ENCODE results near the gene IPO8. TPM values are rescaled to one million over a fixed set of nuclear protein-coding genes. Genes with fewer than 3 reads are reported as not detected.

The IPO8 gene
- total and polyA plus RNA-seq, 2 of the 8 experiments (the other 6 are each of a cell fraction or from before 2014, with no cell fraction given) = 7.2 to 59.8 TPM

DNA sequence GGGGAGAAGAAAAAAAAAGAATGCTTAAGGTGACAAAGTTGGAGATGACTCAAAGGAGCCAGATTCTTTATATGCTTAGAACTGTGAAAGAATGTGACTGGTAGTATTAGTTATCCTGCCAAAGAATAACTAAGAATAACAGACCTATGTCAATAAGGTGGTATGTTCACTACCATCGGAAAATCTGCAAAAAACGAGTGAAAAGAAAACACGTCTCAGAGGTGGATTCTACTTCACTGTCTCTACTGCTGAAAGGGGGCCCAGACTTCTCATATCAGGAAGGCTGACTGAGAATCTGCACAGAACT is 64.7 kb downstream of the IPO8 start:
- Histone ChIP-seq H3K4me2 (ENCODE audit: insufficient read depth in 1 of 2, low read depth in 2 of 2, low read length in 2 of 2) (no peak overlapping the region), H3K18ac (ENCODE audit: extremely low read depth, low read length) (no peak overlapping the region), H3K56ac (replicated peaks; ENCODE audit: insufficient read length, low read depth, low read length) (no peak overlapping the region), H2BK12ac (ENCODE audit: low read depth, low read length) (no peak overlapping the region), H3K4ac (replicated peaks; ENCODE audit: insufficient read length, low read depth, low read length) (no peak overlapping the region), H4K8ac (ENCODE audit: extremely low read depth, insufficient read depth, low read length) (no peak overlapping the region), H2AFZ (ENCODE audit: low read length) (no peak overlapping the region), H3K36me3 (ENCODE audit: control insufficient read depth in 2 of 4, insufficient read depth in 4 of 4, low read length in 3 of 4) (peaks cover 0 to 8% (median 6%) of the 10 kb centered on the region in 4 experiments; a peak in 4 of 8 replicates), H4K5ac (ENCODE audit: insufficient read length, low read depth, low read length) (no peak overlapping the region), H3K23ac (ENCODE audit: insufficient read length) (no peak overlapping the region), H3K23me2 (ENCODE audit: low read depth, low read length) (no peaks in the 10 kb centered on the region), H3K9ac (replicated peaks in 1 of 4; ENCODE audit: extremely low read depth in 1 of 4, low read depth in 3 of 4, low read length in 3 of 4) (no peak overlapping the region), H3K27ac (ENCODE audit: low read depth, low read length) (no peak overlapping the region), H3K4me1 (replicated peaks in 1 of 4; ENCODE audit: control insufficient read depth in 3 of 4, insufficient read depth in 4 of 4, low read length in 3 of 4) (no peaks in the 10 kb centered on the region), H3K79me2 (ENCODE audit: control insufficient read depth in 1 of 2, insufficient read depth in 2 of 2, low read length in 2 of 2) (no peaks in the 10 kb centered on the region), H2BK5ac (ENCODE audit: low read depth, low read length) (no peak overlapping the region), H2BK20ac (ENCODE audit: low read length) (no peak overlapping the region), H2AK5ac (ENCODE audit: low read depth, low read length) (no peak overlapping the region), H3K27me3 (replicated peaks in 1 of 4; ENCODE audit: control insufficient read depth in 3 of 4, extremely low read depth in 1 of 4, insufficient read depth in 3 of 4, low read length in 3 of 4) (no peaks in the 10 kb centered on the region), H3K79me1 (ENCODE audit: low read depth, low read length) (no peaks in the 10 kb centered on the region), H2BK15ac (ENCODE audit: low read length) (no peak overlapping the region), H3K9me3 (ENCODE audit: insufficient read depth in 2 of 2, low read depth in 1 of 2, low read length in 1 of 2) (no peaks in the 10 kb centered on the region), H4K91ac (replicated peaks; ENCODE audit: insufficient read length, low read length) (no peak overlapping the region), H3K14ac (ENCODE audit: insufficient read length) (no peak overlapping the region), H4K20me1 (replicated peaks in 1 of 2; ENCODE audit: control insufficient read depth in 1 of 2, insufficient read depth in 2 of 2, low read length in 2 of 2) (peaks cover 0 to 3% of the 10 kb centered on the region in 2 experiments), H3K4me3 (ENCODE audit: extremely low read depth in 1 of 4, insufficient read depth in 2 of 4, low read depth in 3 of 4, low read length in 4 of 4) (no peak overlapping the region), H2BK120ac (replicated peaks; ENCODE audit: low read depth, low read length) (no peak overlapping the region)
- ChIA-PET CTCF (ENCODE audit: partially characterized antibody) (interaction anchor here (1.4 kb wide), 1 partner anchor 9 kb away, joined by 4 read pairs; no protein-coding TSS in a partner anchor), POLR2A (ENCODE audit: partially characterized antibody) (no interaction called here)
- DNase-seq (ENCODE audit: low read depth in 1 of 2, low spot score in 2 of 2) = no peak
- TF ChIP-seq CTBP2 (IDR thresholded peaks at IDR 0.05; ENCODE audit: borderline replicate concordance, insufficient read depth, insufficient read length, low read length) (no peak), TCF12 (IDR thresholded peaks at IDR 0.05; ENCODE audit: low read depth, low read length) (no peak), SAP30 (IDR thresholded peaks at IDR 0.05; ENCODE audit: insufficient read depth, insufficient replicate concordance, low read length) (no peak), KDM5A (IDR thresholded peaks at IDR 0.05; ENCODE audit: low read length) (no peak), BACH1 (IDR thresholded peaks at IDR 0.05; ENCODE audit: low read length) (no peak), SIX5 (IDR thresholded peaks at IDR 0.05; ENCODE audit: low read depth, low read length) (no peak), CBX8 (IDR thresholded peaks at IDR 0.05; ENCODE audit: borderline replicate concordance, low read depth, low read length) (no peak), TBP (IDR thresholded peaks at IDR 0.05; ENCODE audit: low read depth, low read length) (no peak), EP300 (IDR thresholded peaks at IDR 0.05; ENCODE audit: borderline replicate concordance in 1 of 2, low read depth in 2 of 2, low read length in 2 of 2) (no peak)
- 85% methylated on average over 3 of the region's 3 CpGs; no CpG with 5 or more reads in 1 of the 2 experiments for WGBS, 2 experiments (ENCODE audit: extremely low coverage in 1 of 2, insufficient coverage in 1 of 2, insufficient read length in 1 of 2, insufficient replicate concordance in 2 of 2, low coverage in 1 of 2, low lambda C conversion rate in 2 of 2, missing lambda C conversion rate in 1 of 2)
- no peak for FAIRE-seq
